Measurements from ENCODE around the gene ARHGAP21. TPM values are rescaled to one million over a fixed set of nuclear protein-coding genes. Genes with fewer than 3 reads are reported as not detected.

Gene ARHGAP21
- polyA plus RNA-seq, 1 donor from 2014 or later: 138 TPM

- no peak overlapping the region for H3K27ac ChIP-seq (ENCODE audit: low read length)
- H3K9ac ChIP-seq (ENCODE audit: low read length): no peak overlapping the region
- H3F3A ChIP-seq (ENCODE audit: insufficient read depth, low read length, poor library complexity, severe bottlenecking): no peaks in the 10 kb centered on the region
- H3K27me3 ChIP-seq (ENCODE audit: insufficient read depth, low read depth, low read length): no peaks in the 10 kb centered on the region
- no peaks in the 10 kb centered on the region for H3K9me2 ChIP-seq (ENCODE audit: insufficient read depth, low read length)
- H4K20me1 ChIP-seq (ENCODE audit: insufficient read depth): no peaks in the 10 kb centered on the region
- no peak overlapping the region for H2AFZ ChIP-seq (ENCODE audit: low read depth, low read length)
- TF ChIP-seq SMC3 (conservative IDR thresholded peaks at IDR 0.05; ENCODE audit: poor library complexity) (no peak), REST (IDR thresholded peaks at IDR 0.05; ENCODE audit: borderline replicate concordance) (no peak), RAD21 (conservative IDR thresholded peaks at IDR 0.05) (no peak), POLR2AphosphoS5 (IDR thresholded peaks at IDR 0.05) (no peak), TAF1 (IDR thresholded peaks at IDR 0.05; ENCODE audit: low read depth) (no peak), EZH2 (IDR thresholded peaks at IDR 0.05; ENCODE audit: borderline replicate concordance, insufficient read depth, low read length, poor library complexity, severe bottlenecking) (no peak), CTCF (IDR thresholded peaks at IDR 0.05; ENCODE audit: poor library complexity, severe bottlenecking) (no peak), EP300 (conservative IDR thresholded peaks at IDR 0.05; ENCODE audit: poor library complexity, severe bottlenecking) (no peak), MXI1 (conservative IDR thresholded peaks at IDR 0.05; ENCODE audit: poor library complexity, severe bottlenecking) (no peak)
- no peaks in the 10 kb centered on the region for H3K9me3 ChIP-seq (ENCODE audit: low read length)
- peaks cover 9% of the 10 kb centered on the region for H3K79me2 ChIP-seq (replicated peaks; ENCODE audit: insufficient read depth, low read length)
- no peak overlapping the region for H3K4me2 ChIP-seq (ENCODE audit: low read length)
- no peak overlapping the region for H3K4me3 ChIP-seq (ENCODE audit: low read length)
- H3K36me3 ChIP-seq (ENCODE audit: insufficient read depth, low read length): no peaks in the 10 kb centered on the region
These were observed 84.6 kb downstream of the ARHGAP21 start for GRCh38 chr10:24639124-24639523.

- Histone ChIP-seq H3F3A (ENCODE audit: insufficient read depth, low read length, poor library complexity, severe bottlenecking) (peaks cover 4% of the 10 kb centered on the region), H3K9me2 (ENCODE audit: insufficient read depth, low read length) (no peaks in the 10 kb centered on the region), H3K9ac (ENCODE audit: low read length) (no peak overlapping the region), H2AFZ (ENCODE audit: low read depth, low read length) (no peak overlapping the region), H3K9me3 (ENCODE audit: low read length) (no peaks in the 10 kb centered on the region), H3K4me3 (ENCODE audit: low read length) (no peak overlapping the region), H3K27me3 (ENCODE audit: insufficient read depth, low read depth, low read length) (no peaks in the 10 kb centered on the region), H3K4me2 (ENCODE audit: low read length) (no peak overlapping the region), H3K79me2 (replicated peaks; ENCODE audit: insufficient read depth, low read length) (peaks cover 3% of the 10 kb centered on the region), H4K20me1 (ENCODE audit: insufficient read depth) (no peaks in the 10 kb centered on the region), H3K36me3 (ENCODE audit: insufficient read depth, low read length) (no peaks in the 10 kb centered on the region), H3K27ac (ENCODE audit: low read length) (no peak overlapping the region)
- TF ChIP-seq TAF1 (IDR thresholded peaks at IDR 0.05; ENCODE audit: low read depth): no peak
These were observed 97.9 kb downstream of the ARHGAP21 start for GRCh38 chr10:24625778-24626177.

GRCh38 chr10:24623383-24623782, 100.3 kb downstream of the ARHGAP21 start:
- Histone ChIP-seq H3K27ac (ENCODE audit: low read length) (peak overlapping the region; percentile 91), H3K9ac (ENCODE audit: low read length) (peak overlapping the region; percentile 73), H3K79me2 (replicated peaks; ENCODE audit: insufficient read depth, low read length) (no peaks in the 10 kb centered on the region), H2AFZ (ENCODE audit: low read depth, low read length) (no peak overlapping the region), H3K4me3 (ENCODE audit: low read length) (peak overlapping the region; percentile 65), H3K9me2 (ENCODE audit: insufficient read depth, low read length) (no peaks in the 10 kb centered on the region), H3K27me3 (ENCODE audit: insufficient read depth, low read depth, low read length) (no peaks in the 10 kb centered on the region), H3K4me2 (ENCODE audit: low read length) (peak overlapping the region; percentile 96), H3K9me3 (ENCODE audit: low read length) (no peaks in the 10 kb centered on the region), H4K20me1 (ENCODE audit: insufficient read depth) (no peaks in the 10 kb centered on the region), H3K36me3 (ENCODE audit: insufficient read depth, low read length) (peaks cover 3% of the 10 kb centered on the region), H3F3A (ENCODE audit: insufficient read depth, low read length, poor library complexity, severe bottlenecking) (peaks cover 4% of the 10 kb centered on the region)
- TF ChIP-seq CTCF (IDR thresholded peaks at IDR 0.05; ENCODE audit: poor library complexity, severe bottlenecking) (no peak), MXI1 (conservative IDR thresholded peaks at IDR 0.05; ENCODE audit: poor library complexity, severe bottlenecking) (peak; percentile 4), SMC3 (conservative IDR thresholded peaks at IDR 0.05; ENCODE audit: poor library complexity) (no peak)

All from neural cell (in vitro differentiated cells).